PFSK-1 (cell line): ENCODE results near the gene PRSS21.

ENCODE experiments used
- POLR2AphosphoS5 ChIP-seq: IDR thresholded peaks from 2 replicates; pipeline ENCODE4 v1.6.1; 2012; ENCODE audit warnings: low read depth, mild to moderate bottlenecking, control low read depth, low read length, moderate library complexity
- REST ChIP-seq, 2 experiments: IDR thresholded peaks; 2 replicates each; pipeline versions ENCODE4 v1.6.1 to v1.8.0; 2011 to 2012; ENCODE audit warnings: low read depth in 2 of 2, low read length in 2 of 2, control low read depth in 1 of 2, inconsistent platforms in 1 of 2, mild to moderate bottlenecking in 1 of 2, moderate library complexity in 1 of 2; ENCODE audit not compliant: insufficient read depth in 1 of 2
- SIN3A ChIP-seq: IDR thresholded peaks from 2 replicates; pipeline ENCODE4 v1.6.1; 2012; ENCODE audit warnings: mild to moderate bottlenecking, low read length, moderate library complexity, borderline replicate concordance; ENCODE audit not compliant: insufficient read depth
- TAF1 ChIP-seq: IDR thresholded peaks from 2 replicates; pipeline ENCODE4 v1.6.1; 2012; ENCODE audit warnings: low read length, control low read depth, borderline replicate concordance; ENCODE audit not compliant: insufficient read depth

GRCh38 chr16:2777231-2777902 is 39.7 kb upstream of the PRSS21 start, which contains the start of gene ELOB:
- TF ChIP-seq REST (IDR thresholded peaks at IDR 0.05; ENCODE audit: insufficient read depth in 1 of 2, low read depth in 2 of 2, low read length in 2 of 2): peak in 1 of 2 experiments; percentile 30; a peak in 1 of 4 replicates
- TF ChIP-seq SIN3A: no peak
- TF ChIP-seq POLR2AphosphoS5: peak; percentile 87
- peak; percentile 90 for TF ChIP-seq TAF1
